Fibroblast of lung (primary cell): ENCODE data around the gene TAS2R4. TPM values are rescaled to one million over a fixed set of nuclear protein-coding genes. Genes with fewer than 3 reads are reported as not detected.
A peak's percentile ranks its signal among the peaks of the same experiment; 100 is the strongest.

Source experiments
- DNase-seq, 2 donors: peaks; one replicate each; pipeline versions ENCODE4 v3.0.0 to v3.0.0-alpha.2; 2010; ENCODE audit warnings: low read depth in 2 of 2
- H2AFZ ChIP-seq: 2 replicates; pipeline ENCODE4 v1.5.1; 2012; ENCODE audit warnings: low read length, control low read depth, inconsistent platforms
- H3K27ac ChIP-seq: 2 replicates; pipeline ENCODE4 v1.5.1; 2011; ENCODE audit warnings: low read length, control low read depth; ENCODE audit not compliant: insufficient read depth
- H3K27me3 ChIP-seq: 2 replicates; pipeline ENCODE4 v1.5.1; 2011; ENCODE audit warnings: mild to moderate bottlenecking, low read length; ENCODE audit not compliant: control insufficient read depth, insufficient read depth
- H3K36me3 ChIP-seq: 2 replicates; pipeline ENCODE4 v1.5.1; 2011; ENCODE audit warnings: low read length; ENCODE audit not compliant: control insufficient read depth, insufficient read depth
- H3K4me1 ChIP-seq: 2 replicates; pipeline ENCODE4 v1.5.1; 2011; ENCODE audit warnings: low read length; ENCODE audit not compliant: control insufficient read depth, insufficient read depth; ENCODE audit errors: extremely low read depth
- H3K4me2 ChIP-seq: 2 replicates; pipeline ENCODE4 v1.5.1; 2011; ENCODE audit warnings: low read length, control low read depth; ENCODE audit not compliant: insufficient read depth; ENCODE audit errors: extremely low read depth
- H3K4me3 ChIP-seq, 4 experiments: fragments of 200-600 bp in 1 of 4; sonication (generic) in 1 of 4; replicated peaks in 1 of 4; 2 replicates each; pipeline ENCODE4 v1.5.1; 2011 to 2016; ENCODE audit warnings: low read length in 4 of 4, low read depth in 3 of 4, mild to moderate bottlenecking in 3 of 4, control low read depth in 2 of 4, inconsistent platforms in 1 of 4, mixed read lengths in 1 of 4; ENCODE audit not compliant: insufficient read depth in 1 of 4; ENCODE audit errors: control extremely low read depth in 1 of 4
- H3K79me2 ChIP-seq: 2 replicates; pipeline ENCODE4 v1.5.1; 2012; ENCODE audit warnings: mild to moderate bottlenecking, low read length, inconsistent platforms; ENCODE audit not compliant: control insufficient read depth, insufficient read depth
- H3K9ac ChIP-seq: 2 replicates; pipeline ENCODE4 v1.5.1; 2011; ENCODE audit warnings: mild to moderate bottlenecking, low read length, control low read depth; ENCODE audit not compliant: insufficient read depth
- H3K9me3 ChIP-seq: 2 replicates; pipeline ENCODE4 v1.5.1; 2012; ENCODE audit warnings: low read depth, low read length; ENCODE audit not compliant: control insufficient read depth, insufficient read depth
- H4K20me1 ChIP-seq: 2 replicates; pipeline ENCODE4 v1.5.1; 2011; ENCODE audit warnings: low read length; ENCODE audit not compliant: control insufficient read depth, insufficient read depth; ENCODE audit errors: extremely low read depth
- EZH2 ChIP-seq: IDR thresholded peaks from 2 replicates; pipeline ENCODE4 v1.5.1; 2012; ENCODE audit warnings: low read length, control low read depth, mild to moderate bottlenecking; ENCODE audit errors: missing control alignments
- polyA plus RNA-seq, 2 donors: library from polyadenylated mRNA; depleted of rRNA in 1 of 2; stranded (reverse) in 1 of 2; unstranded in 1 of 2; fragments of >200 nt; gene quantifications; 2 replicates each; pipeline ENCODE4 v1.2.1, GENCODE V29; 2011 to 2012; ENCODE audit warnings: missing spikeins in 1 of 2
- total RNA-seq: library from RNA; depleted of rRNA; stranded (reverse); fragments of >200 nt; gene quantifications from 2 replicates; pipeline ENCODE4 v1.2.1, GENCODE V29; 2014
- TF ChIP-seq, protein P1 (sequence below), 2 donors: IDR thresholded peaks in 1 of 2; conservative IDR thresholded peaks in 1 of 2; 1 replicate in 1 of 2; 2 replicates in 1 of 2; pipeline ENCODE4 v1.5.1; 2011 to 2012; ENCODE audit warnings: low read length in 2 of 2, control low read depth in 1 of 2, inconsistent platforms in 1 of 2, low read depth in 1 of 2, mild to moderate bottlenecking in 1 of 2

TAS2R4 gene
- total and polyA plus RNA-seq, 2 donors (not counting 1 experiment from before 2014, with no cell fraction given): 0.06 to 1.5 TPM

DNA sequence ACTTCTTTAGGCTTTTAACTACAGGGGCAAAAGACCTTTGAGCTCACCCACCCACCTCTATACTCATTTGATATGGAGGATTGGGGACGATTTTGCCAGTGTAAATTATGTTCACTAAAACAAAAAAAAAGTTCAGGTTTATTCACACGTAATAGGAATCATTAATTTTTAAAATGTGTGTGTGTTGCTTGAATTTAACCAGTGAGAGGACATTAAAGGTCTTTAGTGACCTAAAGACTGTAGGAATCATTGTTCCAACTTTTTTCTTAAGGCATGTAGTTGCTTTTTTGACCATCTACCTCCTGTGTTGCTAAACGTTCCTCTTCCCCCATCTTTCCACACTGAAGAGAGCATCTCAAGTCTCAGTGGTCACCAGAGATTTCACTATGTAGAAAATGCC, 37.2 kb upstream of the TAS2R4 start:
- Histone ChIP-seq H3K36me3 (peaks cover 8% of the 10 kb centered on the region), H3K79me2 (peaks cover 30% of the 10 kb centered on the region), H3K27me3 (no peaks in the 10 kb centered on the region), H3K4me1 (no peaks in the 10 kb centered on the region), H2AFZ (no peak overlapping the region), H3K4me2 (peak overlapping the region; percentile 84), H3K27ac (no peak overlapping the region), H3K4me3 (peak overlapping the region; percentile 62 to 95 (median 82)), H3K9ac (no peak overlapping the region), H4K20me1 (no peaks in the 10 kb centered on the region), H3K9me3 (no peaks in the 10 kb centered on the region)
- DNase-seq: no peak
- TF ChIP-seq, protein P1, sequence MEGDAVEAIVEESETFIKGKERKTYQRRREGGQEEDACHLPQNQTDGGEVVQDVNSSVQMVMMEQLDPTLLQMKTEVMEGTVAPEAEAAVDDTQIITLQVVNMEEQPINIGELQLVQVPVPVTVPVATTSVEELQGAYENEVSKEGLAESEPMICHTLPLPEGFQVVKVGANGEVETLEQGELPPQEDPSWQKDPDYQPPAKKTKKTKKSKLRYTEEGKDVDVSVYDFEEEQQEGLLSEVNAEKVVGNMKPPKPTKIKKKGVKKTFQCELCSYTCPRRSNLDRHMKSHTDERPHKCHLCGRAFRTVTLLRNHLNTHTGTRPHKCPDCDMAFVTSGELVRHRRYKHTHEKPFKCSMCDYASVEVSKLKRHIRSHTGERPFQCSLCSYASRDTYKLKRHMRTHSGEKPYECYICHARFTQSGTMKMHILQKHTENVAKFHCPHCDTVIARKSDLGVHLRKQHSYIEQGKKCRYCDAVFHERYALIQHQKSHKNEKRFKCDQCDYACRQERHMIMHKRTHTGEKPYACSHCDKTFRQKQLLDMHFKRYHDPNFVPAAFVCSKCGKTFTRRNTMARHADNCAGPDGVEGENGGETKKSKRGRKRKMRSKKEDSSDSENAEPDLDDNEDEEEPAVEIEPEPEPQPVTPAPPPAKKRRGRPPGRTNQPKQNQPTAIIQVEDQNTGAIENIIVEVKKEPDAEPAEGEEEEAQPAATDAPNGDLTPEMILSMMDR (conservative IDR thresholded peaks at IDR 0.05 in 1 of 2, IDR thresholded peaks at IDR 0.05 in 1 of 2; ENCODE audit: low read depth in 1 of 2, low read length in 2 of 2): no peak
- no peak for TF ChIP-seq EZH2

DNA sequence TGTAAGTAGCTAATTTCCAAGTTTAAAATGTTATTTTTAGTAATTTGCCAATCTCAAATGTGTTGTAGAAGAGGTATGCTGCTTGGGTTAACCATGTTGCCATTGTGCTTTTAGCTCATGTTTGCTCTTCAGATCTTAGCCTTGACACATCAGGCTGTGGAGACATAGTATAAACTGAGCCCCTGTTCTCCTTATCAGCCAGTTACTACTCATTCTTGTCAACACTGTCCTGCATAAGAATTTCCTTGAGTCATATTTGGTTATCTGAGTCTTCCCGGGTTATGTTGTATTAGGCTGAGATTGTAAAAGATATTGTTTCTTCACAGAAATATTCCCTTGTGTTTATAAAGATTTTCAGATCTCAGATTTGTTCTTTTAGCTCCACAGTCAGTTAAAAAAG, 34.2 kb upstream of the TAS2R4 start:
- no peak overlapping the region for H3K9ac ChIP-seq
- H3K36me3 ChIP-seq: peaks cover 11% of the 10 kb centered on the region

GRCh38 chr7:141744131-141744530, 32.3 kb upstream of the TAS2R4 start:
- TF ChIP-seq EZH2: no peak
- Histone ChIP-seq H3K27me3 (no peaks in the 10 kb centered on the region), H3K4me2 (no peak overlapping the region), H2AFZ (no peak overlapping the region), H3K36me3 (peaks cover 11% of the 10 kb centered on the region), H3K9me3 (no peaks in the 10 kb centered on the region), H3K79me2 (peaks cover 20% of the 10 kb centered on the region), H3K4me1 (no peaks in the 10 kb centered on the region), H3K27ac (no peak overlapping the region), H3K4me3 (no peak overlapping the region), H3K9ac (no peak overlapping the region), H4K20me1 (no peaks in the 10 kb centered on the region)
- DNase-seq: no peak

More for the DNA sequence above, 34.2 kb upstream of the TAS2R4 start:
- H3K79me2 ChIP-seq: peaks cover 30% of the 10 kb centered on the region
- no peaks in the 10 kb centered on the region for H4K20me1 ChIP-seq
- TF ChIP-seq, protein P1 (conservative IDR thresholded peaks at IDR 0.05 in 1 of 2, IDR thresholded peaks at IDR 0.05 in 1 of 2; ENCODE audit: low read depth in 1 of 2, low read length in 2 of 2): no peak
- no peak for TF ChIP-seq EZH2
- H2AFZ ChIP-seq: no peak overlapping the region
- no peaks in the 10 kb centered on the region for H3K9me3 ChIP-seq
- H3K4me1 ChIP-seq: no peaks in the 10 kb centered on the region
- no peak overlapping the region for H3K4me3 ChIP-seq
- H3K4me2 ChIP-seq: no peak overlapping the region
- peak in 1 of 2 donors; percentile 6 for DNase-seq
- no peaks in the 10 kb centered on the region for H3K27me3 ChIP-seq
- no peak overlapping the region for H3K27ac ChIP-seq
